AG04450 (cell line): ENCODE results near the gene ACOT7. TPM values are rescaled to one million over a fixed set of nuclear protein-coding genes. Genes with fewer than 3 reads are reported as not detected.

Experiments
- CTCF ChIA-PET: fragments of 300-600, 350-600 bp; formaldehyde crosslinking; extraction: SDS; loops from one replicate; lab custom pipeline; 2022; ENCODE audit warnings: antibody characterized with exemption, inconsistent platforms; lab: Charles Lee
- POLR2A ChIA-PET: fragments of 350-600 bp; formaldehyde crosslinking; extraction: SDS; loops from one replicate; lab custom pipeline; 2021; ENCODE audit warnings: antibody characterized with exemption, inconsistent platforms; lab: Yijun Ruan, JAX
- DNase-seq: peaks from one replicate; pipeline ENCODE4 v3.0.0-alpha.2; 2011; ENCODE audit warnings: low read depth, low spot score
- H3K27ac ChIP-seq: one replicate; pipeline ENCODE4 v1.5.1; 2012; ENCODE audit warnings: low read depth, low read length, control low read depth
- H3K27me3 ChIP-seq: one replicate; pipeline ENCODE4 v1.6.0; 2012; ENCODE audit warnings: low read length; ENCODE audit not compliant: control insufficient read depth, insufficient read depth
- H3K4me3 ChIP-seq: 2 replicates; pipeline ENCODE4 v1.5.1; 2011; ENCODE audit warnings: mild to moderate bottlenecking, low read depth, low read length, control low read depth
- H3K9me3 ChIP-seq: 2 replicates; pipeline ENCODE4 v1.5.1; 2012; ENCODE audit warnings: low read length; ENCODE audit not compliant: control insufficient read depth, insufficient read depth
- CTCF ChIP-seq: IDR thresholded peaks from 2 replicates; pipeline ENCODE4 v1.5.1; 2011; ENCODE audit warnings: low read depth, low read length, control low read depth, inconsistent platforms
- polyA plus RNA-seq: library from polyadenylated mRNA; depleted of rRNA; stranded (reverse); fragments of >200 nt; gene quantifications from 2 replicates; pipeline ENCODE4 v1.2.3, GENCODE V29; 2011

ACOT7 gene
- polyA plus RNA-seq, 1 experiment: 80.1 TPM

DNA sequence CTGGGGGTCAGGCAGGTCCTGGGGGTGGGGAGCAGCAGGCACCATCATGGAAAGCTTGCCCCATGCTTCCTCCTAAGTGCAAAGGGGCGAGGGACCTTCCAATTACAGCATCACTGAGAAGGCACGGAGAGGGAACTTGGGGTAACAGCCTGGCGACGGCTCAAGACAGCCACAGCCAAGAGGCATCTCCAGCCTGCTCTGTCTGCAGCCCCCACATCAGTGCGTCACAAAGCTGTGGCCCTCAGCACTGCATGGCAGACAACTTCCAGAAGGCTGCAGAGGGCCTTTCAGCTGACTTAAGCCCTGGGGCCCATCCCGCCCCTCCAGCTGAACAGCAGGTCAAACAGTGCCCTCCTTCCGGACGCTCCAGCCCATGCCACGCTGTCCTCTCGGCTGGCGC, 119.5 kb downstream of the ACOT7 start:
- Histone ChIP-seq H3K27me3 (no peaks in the 10 kb centered on the region), H3K27ac (peak overlapping the region; percentile 2), H3K4me3 (no peak overlapping the region), H3K9me3 (no peaks in the 10 kb centered on the region; the same call in 1 of the 2 replicates)
- ChIA-PET CTCF (no interaction called here), POLR2A (no interaction called here)
- no peak for TF ChIP-seq CTCF
- no peak for DNase-seq

- POLR2A ChIA-PET: no interaction called here
- TF ChIP-seq CTCF: no peak
These were observed 120.1 kb downstream of the ACOT7 start for GRCh38 chr1:6273380-6273891.

GRCh38 chr1:6272868-6273267, 120.7 kb downstream of the ACOT7 start:
- ChIA-PET POLR2A (no interaction called here), CTCF (no interaction called here)
- TF ChIP-seq CTCF: peak; percentile 23; the same call in 1 of the 2 replicates
- Histone ChIP-seq H3K27me3 (no peaks in the 10 kb centered on the region), H3K4me3 (no peak overlapping the region), H3K9me3 (no peaks in the 10 kb centered on the region; the same call in 1 of the 2 replicates), H3K27ac (no peak overlapping the region)
- DNase-seq: no peak

More at GRCh38 chr1:6273380-6273891, 120.1 kb downstream of the ACOT7 start:
- DNase-seq: peak; percentile 13
- Histone ChIP-seq H3K27ac (no peak overlapping the region), H3K4me3 (no peak overlapping the region), H3K27me3 (no peaks in the 10 kb centered on the region), H3K9me3 (no peaks in the 10 kb centered on the region; the same call in 1 of the 2 replicates)
- CTCF ChIA-PET: no interaction called here

- no peak for TF ChIP-seq CTCF
- ChIA-PET POLR2A (no interaction called here), CTCF (no interaction called here)
- Histone ChIP-seq H3K9me3 (no peaks in the 10 kb centered on the region; the same call in 1 of the 2 replicates), H3K4me3 (no peak overlapping the region), H3K27ac (no peak overlapping the region), H3K27me3 (no peaks in the 10 kb centered on the region)
- DNase-seq: no peak
These were observed 121.1 kb downstream of the ACOT7 start for GRCh38 chr1:6272452-6272851.

DNA sequence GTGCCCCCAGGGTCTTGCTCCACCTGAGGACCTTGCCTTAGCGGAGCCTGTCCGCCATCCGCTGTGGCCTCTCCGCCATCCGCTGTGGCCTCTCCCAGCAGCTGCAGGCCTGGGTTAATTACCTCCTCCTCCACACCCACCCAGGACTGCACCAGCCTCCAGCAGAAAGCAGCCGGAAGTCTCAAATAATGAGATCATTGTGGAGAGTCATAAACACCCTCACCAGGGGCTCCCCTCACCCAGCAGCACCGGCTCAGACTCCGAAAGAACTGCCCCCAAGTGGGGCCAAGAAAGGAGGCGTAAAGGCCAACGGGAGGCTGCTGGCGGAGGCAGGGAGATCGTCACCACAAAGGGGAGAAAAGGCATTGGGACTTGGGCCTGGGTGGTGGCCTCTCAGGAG, 122.0 kb downstream of the ACOT7 start:
- Histone ChIP-seq H3K27ac (no peak overlapping the region), H3K4me3 (no peak overlapping the region), H3K27me3 (no peaks in the 10 kb centered on the region), H3K9me3 (no peaks in the 10 kb centered on the region; the same call in 1 of the 2 replicates)
- DNase-seq: no peak
- ChIA-PET CTCF (interaction anchor here (1.9 kb wide), 1 partner anchor 25 kb away, joined by 6 read pairs; no protein-coding TSS in a partner anchor), POLR2A (no interaction called here)
- no peak for TF ChIP-seq CTCF
